Middle frontal gyrus (tissue), 1 donor: ENCODE measurements around the gene MYADML2.
"Not testable (repeated sequence)": the region's sequence is repeated elsewhere in the genome, so short reads cannot be mapped to it uniquely, and the experiment has no call there.

Experiments used
- DNase-seq: peaks from one replicate; pipeline ENCODE4 v3.0.0-alpha.2; 2015; ENCODE audit warnings: low spot score; ENCODE audit errors: extremely low spot score

The MYADML2 gene

DNA sequence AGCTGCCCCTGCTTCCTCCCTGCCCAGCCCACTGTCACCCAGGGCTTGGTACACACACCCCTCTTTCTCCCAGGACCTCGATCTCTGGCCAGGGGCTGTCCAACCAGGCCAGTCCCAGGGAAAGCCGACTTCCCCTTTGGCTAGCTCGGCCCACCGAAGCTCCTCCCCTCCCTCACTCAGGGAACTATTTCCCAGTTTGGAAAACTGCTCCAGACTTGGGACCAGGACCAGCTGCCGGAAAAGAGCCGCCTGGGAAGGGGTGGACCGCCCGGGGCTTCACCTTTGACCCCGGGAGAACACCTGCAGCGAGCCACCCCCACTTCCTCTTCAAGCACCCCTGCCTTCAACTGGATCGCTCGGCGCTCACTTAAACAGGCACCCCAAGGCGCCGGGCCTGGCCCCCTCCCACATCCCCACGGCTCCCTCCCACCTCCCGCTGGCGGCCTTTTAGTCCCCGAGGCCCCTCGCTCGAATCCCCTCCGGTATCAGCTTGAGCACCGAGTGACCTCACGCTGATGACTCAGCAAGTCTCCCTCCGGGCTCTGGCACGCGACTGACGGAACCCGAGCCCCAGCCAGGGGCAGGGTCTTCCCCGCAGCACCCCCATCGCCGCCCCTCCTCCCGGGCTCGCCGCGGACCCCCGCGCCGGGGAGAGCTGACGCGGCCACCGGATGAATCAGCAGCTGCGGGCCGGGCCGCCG is 20.4 kb downstream of the MYADML2 start:
- no peak for DNase-seq

DNA sequence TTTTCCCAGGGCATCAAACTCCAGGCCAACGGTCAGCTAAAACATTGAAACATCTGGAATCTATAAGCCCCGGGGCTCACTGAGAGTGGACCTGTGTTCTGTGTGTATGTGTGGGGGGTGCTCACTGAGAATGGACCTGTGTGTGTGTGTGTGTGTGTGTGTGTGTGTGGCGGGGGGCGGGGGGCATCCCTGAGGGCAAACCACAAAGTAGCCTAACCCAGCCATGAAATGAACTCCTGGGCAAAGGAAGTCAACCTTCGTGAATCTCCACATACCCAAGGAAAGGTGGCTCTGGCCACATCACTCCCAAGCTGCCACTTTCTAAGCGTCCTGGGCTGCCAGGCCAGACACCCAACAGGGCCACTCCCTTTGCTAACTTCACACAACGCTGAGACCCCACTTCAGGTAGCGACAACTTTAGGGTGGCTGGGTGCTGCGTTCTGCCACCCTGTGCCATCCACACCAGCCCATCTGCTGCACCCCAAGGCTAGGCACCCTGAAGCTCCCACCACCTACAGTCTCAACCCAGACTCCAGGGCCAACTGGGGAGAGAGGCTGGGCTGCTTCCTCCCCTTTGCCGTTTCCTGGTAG is 21.1 kb downstream of the MYADML2 start:
- no peak for DNase-seq

DNA sequence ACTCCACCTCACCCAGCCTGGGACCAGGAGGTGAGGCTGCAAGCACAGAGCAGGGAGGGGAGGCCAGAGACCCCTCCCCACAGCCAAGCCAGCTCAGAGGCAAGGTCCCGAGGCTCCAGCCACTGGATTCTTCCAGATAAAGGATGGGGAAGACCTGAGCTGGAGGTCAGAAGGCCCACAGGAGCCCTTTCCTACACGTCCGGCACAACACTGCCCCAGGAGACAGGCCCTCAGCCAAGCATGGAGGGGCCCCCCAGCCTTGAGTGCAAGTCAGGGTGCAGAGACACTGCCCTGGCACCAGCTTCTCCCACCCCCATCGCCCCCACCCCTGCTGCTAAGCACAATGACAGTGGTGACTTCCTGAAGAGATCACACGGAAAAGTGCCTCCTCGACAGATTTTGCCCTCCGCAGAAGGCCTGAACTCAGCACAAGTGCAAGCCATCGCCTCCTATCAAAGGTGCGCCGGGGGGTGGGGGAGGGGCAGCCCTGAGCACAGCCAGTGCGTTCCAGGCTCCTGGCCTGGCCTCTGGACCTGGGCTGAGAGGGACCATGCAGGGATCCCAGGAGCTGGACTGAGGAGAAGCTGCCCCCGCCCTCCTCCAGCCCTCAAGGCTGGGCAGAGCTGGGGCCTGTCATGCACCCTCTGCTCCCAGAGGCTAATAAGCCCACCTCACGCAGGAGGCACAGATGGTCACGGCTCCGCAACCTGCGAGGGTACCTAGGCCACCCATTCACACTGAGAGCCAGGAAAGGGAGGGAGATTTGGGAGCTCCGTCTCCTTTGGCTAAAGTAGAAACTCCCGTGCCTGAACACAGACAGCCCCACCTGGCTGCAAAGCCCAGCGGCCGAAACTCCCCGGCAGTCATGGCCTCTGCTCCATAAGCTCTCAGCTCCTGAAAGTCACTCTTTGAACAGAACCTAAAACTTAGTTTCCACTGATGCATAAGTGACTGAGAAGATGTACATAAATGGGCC is 22.2 kb downstream of the MYADML2 start:
- DNase-seq: no peak

DNA sequence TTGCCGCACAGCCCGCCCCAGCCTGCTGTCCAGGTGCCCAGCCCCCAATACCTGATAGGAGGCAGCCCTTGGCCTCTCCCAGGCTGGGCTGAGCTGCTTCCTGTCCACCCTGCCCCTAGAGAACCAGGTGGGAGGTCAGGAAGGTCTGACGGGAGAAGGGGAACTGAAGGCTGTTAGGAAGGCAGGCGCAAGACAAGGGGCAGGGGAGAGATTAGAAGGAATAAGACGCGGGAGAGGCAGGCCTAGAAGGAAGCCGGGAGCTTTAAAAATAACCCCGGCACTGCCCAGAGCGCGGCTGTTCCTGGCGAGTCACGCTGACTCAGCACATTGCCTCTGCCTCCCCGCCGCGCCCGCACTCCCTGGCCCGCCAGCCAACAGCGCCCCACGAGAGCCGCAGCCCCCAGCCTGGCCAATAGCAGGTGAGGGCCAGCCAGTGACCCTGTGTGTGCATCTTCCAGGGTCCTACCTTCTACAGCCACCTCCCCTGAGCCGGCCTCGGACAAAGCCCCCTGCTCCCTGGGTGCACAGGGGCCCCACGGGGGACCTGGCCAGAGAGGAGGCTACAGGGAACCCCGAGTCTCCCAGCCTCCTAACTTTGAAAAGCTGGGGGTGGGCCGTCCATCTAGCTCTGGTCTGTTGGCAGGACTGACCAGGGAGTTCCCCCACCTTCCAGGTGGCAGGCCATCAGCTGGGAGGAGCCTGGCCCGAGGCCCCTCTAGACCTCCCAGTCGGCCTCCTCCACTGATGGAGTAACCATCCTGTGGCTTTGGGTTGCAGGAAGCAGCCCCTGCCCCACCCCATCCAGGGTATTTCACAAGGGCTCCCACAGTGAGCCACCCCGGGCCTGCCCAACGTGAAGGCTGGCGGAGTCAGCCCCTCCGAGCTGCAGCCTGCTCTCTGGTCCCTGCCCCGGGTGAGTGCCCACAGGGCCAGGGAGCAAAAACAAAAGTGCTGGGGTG is 23.5 kb downstream of the MYADML2 start:
- DNase-seq: no peak

DNA sequence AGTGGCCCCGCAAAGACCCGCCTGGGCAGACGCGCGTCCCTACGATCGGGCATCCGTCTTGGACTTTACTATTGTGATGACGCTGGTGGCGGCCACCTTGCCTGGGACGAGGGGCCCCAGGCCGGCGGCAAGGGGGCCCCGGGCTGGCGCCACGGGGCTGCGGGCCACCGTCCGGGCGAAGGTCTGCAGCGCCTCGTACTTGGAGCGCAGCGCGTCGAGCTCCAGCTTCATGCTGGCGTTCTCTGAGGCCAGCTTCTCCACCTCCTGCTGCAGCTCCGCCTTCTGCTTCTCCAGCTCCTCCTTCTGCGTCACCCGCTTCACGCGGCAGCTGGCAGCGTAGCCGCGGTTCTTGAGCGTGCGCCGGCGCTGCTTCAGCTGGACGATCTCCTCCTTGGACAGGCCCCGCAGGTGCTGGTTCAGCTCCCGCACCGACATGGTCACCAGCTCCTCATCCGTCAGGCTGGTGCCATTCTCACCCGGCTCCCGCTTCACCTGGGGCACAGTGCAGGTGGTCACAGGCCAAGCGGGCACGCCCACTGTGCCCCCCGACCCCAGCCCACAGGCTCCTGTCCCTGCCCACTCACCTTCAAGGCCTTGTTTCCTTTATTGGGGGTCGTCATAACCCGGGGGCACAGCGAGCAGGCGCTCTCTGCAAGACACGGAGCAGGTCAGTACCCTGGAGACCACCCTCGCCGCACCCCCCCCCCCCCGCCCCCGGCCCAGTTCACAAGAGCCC is 24.3 kb downstream of the MYADML2 start:
- DNase-seq: no peak

DNA sequence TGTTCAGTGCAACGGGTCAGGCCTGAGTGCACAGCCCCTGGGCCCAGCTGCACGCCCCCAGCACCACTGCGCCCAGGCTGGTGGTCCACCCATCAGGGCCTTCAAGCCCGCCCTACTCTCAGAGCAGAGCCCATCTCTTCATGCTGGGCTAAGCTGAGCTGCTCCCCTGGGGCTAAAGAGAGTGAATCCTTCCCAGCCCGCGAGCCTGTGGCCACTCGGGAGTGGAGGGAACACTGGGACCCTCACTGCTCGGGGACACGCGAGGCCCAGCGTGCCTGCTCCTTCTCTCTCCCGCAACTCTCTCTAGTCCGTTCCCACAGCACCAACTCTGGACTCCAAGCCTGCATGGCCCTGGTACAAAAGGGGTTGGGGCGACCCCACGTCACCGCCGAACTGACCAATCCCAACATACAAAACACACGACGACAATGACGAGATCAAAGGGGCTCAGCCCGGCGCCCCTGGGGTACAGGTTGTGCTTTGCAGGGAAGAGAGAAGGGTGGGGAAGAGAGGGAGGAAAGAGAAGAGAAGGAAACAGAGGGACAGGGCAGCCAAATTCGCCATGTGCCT is 25.0 kb downstream of the MYADML2 start:
- no peak for DNase-seq

DNA sequence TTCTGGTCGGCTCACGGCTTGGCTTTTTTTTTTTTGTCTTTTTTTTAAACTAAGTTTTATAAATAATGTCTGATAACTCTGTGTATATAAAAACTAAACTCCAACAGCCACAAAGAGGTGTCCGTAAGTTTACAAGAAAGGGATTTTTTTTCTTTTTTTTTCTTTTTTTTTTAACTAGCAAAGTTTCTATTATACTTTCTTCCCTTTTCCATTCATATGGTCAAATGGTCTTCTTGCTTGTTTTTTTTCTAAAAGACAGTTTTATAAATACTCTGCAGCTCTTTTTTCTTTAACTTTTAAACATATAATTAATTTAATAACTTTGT is 25.5 kb downstream of the MYADML2 start:
- DNase-seq: no peak

DNA sequence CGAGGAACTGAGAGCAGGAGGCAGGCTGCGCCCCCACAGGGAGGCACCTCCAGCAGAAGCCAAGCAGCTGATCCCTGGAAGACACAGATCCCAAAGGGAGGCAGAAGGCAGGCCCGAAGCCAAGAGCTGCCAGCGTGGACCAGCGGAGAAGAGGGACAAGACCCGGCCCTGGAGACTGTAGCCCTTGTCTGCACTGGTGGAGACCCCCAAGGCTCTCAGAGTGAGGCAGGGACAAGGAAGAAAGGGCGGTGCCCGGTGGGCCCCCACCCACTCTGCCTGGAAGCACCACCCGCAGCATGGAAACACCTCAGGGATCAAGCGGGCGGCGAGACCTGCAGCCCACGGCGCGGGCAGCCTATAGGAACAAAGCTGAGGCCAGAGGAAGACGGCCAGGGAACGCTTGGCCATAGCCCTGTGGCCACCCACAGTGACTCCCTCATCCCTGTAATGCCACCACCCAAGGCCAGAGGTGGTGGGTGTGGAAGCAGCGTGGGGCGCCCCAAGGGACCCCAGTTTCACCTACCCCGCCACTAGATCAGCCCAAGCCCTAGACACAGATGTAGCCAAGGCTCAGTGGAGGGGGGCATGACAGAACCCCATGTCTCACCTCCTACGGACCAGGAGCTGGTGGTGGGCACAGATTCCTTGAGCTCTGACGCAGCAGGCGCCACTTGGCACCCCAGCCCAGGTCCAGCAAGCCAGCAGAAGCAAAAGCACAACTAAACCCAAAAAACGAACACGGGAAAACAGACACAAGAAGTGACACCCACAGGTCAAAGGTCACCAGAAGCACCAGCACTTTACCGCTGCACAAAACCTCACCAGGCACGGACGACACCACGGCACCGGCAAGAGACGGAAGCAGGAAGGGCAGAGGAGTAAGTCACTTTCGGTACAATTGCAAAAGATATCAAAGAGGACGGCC is 26.2 kb downstream of the MYADML2 start:
- no peak for DNase-seq

DNA sequence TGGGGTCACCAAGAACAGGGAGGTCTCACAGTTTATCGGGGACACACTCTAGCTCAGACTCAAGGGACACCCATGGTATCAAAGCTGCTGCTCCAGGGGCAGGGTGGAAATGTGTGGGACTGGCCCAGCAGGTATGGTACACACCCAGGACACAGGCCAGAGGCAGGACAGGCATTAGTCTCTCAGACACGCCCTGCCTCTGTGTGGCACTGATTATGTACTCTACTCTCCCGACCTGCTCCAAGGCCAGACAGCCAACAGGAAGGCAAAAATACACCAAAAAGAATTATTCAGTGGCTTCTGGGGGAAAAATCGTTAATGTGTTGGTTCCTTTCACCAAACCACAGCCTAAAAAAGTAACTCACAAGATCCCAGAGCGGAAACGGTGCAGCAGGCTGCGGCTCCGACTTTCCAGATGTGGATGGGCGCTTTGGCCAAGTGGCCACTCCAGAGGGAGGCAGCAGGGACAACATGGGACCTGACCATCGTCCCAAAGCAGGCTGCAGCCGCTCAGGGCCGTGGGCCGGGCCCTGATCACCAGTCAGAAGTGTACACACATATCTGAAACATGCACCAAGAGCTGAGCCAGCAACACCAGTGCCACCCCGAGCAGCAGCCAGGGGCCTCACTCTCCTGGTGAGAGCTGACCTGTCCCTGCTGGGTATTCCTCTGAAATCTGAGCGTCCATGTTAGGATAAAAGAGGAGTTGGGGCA is 28.0 kb downstream of the MYADML2 start:
- no peak for DNase-seq

DNA sequence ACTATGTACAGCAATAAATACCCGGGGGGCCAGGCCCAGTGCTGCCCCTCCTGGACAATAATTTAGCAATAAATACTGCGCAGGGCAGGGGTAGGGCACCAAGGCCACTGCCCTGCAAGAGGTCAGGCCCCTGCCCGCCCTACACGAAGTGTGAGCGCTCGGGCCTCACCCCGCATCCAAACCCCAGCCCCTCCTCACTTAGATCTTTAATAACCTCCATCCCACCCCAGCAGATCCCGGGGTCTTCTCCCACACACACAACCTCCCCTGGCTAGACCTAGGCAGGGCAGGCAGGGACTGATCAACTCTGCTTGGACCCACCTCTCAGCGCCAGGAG is 28.7 kb downstream of the MYADML2 start:
- DNase-seq: not testable (repeated sequence)

DNA sequence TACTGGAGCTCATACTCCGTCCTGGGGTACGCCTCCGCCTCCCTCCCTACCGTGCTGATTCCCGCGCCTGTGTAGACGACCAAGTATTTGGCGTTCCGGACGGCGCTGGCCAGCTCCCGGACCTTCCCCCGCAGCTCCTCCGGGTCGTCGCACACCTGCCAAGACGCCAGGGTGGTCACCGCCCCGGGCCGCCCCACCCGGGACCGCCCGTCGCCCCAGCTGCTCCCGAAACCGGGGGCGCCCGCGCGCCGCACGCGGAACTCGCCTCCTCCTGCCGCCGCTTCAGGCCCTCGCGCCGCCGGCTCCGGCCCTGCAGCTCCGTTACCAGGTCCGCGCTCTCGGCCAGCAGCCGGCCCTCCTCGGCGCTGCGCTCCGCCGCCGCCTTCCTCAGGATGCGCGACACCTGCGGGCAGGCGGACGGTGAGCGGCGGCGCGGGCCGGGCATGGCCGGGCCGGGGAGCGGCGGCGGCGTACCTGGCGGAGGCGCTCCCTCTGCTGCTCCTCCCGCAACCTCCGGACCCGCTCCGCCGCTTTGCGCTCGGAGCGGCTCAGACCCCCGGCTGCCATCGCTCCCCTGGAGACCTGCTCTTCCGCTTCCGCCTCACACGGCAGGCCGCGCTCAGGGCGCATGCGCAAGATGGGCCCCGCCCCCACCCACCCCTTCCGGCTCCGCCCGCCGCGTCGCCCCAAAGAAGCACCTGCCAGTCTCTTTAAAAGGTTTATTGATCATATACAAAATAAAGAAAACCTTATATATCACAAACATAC is 29.3 kb downstream of the MYADML2 start, which contains the start of gene SIRT7:
Gene SIRT7, minus strand, starts transcription at position 612 of the 768 bp plus-strand sequence. Its CDS starts 45 bp downstream, at position 567.
- no peak for DNase-seq

DNA sequence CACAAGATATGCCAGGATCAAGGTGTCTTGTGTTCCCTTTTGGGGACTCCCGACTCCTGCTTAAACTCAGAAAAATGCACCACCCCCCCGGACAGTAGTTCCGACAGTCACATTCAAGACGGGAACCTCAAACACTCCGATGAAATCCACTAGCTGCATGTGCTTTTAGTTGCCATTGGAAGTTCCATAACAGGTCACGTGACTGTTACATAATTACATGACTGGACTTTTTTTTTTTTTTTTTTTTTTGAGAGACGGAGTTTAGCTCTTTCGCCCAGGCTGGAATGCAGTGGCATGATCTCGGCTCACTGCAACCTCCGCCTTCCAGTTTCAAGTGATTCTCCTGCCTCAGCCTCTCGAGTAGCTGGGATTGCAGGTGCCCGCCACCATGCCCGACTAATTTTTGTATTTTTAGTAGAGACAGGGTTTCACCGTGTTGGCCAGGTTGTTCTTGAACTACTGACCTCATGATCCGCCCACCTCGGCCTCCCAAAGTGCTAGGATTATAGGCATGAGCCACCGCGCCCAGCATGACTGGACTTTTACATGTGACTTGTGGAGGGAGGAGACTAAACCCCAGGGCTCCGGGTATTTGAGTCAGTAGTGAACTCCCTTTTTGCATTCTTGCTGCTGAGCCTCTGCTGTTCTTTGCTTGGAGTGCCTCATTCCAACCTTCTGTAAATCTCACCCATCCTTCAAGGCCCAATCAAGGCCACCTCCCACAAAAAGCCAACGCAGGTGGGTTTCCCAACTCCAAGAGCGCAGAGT is 30.6 kb downstream of the MYADML2 start:
- no peak for DNase-seq

DNA sequence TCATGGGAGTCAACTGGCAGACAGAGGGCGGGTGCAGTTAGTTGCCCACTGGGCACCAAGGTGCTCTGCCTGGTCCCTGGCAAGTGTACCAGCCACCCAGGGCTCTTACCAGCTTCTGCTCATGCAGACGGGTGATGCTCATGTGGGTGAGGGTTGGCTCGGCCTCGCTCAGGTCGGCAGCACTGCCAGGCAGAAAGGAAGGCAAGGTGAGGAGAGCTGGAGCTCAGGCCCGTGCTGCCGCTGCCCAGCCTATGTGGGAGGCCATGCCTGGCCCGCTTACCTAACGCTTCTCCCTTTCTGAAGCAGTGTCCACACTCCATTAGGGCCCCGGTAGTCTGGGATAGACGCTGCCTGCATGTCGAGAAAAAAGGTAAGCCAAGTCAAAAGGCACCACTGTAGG is 31.7 kb downstream of the MYADML2 start:
- DNase-seq: no peak

DNA sequence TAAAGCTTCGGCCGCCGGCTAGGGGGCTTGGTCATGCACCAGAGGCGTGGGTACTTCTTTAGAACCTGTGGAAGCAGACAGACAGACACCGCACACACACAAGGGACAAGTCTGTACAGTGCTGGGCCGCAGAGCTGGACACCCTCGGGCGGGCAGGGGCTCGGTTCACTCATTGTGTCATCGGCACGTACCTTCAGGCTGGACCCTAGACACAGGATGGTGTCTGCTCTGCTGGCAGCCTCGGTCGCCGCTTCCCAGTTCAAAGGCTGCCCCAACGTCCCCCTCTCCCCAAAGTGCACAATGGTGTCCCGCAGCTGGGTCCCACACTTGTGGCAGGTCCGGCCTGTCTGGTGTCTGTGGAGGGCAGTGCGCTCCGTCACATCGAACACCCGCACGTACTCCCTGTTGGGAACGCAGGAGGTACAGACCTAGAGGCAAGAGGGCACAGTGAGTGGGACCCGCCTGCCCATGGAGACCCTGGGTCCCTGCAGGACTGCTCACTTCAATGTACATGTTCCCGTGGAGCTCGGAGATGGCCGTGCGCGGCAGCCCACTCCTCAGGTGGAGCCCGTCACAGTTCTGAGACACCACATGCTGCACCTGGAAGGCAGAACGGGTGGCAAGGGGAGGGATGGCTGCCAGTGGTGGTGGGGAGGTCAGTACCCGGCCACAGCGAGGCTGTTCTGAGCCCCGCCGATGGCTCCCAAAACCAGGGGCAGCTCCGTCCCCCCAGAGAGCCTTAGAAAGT is 32.8 kb downstream of the MYADML2 start:
- no peak for DNase-seq

DNA sequence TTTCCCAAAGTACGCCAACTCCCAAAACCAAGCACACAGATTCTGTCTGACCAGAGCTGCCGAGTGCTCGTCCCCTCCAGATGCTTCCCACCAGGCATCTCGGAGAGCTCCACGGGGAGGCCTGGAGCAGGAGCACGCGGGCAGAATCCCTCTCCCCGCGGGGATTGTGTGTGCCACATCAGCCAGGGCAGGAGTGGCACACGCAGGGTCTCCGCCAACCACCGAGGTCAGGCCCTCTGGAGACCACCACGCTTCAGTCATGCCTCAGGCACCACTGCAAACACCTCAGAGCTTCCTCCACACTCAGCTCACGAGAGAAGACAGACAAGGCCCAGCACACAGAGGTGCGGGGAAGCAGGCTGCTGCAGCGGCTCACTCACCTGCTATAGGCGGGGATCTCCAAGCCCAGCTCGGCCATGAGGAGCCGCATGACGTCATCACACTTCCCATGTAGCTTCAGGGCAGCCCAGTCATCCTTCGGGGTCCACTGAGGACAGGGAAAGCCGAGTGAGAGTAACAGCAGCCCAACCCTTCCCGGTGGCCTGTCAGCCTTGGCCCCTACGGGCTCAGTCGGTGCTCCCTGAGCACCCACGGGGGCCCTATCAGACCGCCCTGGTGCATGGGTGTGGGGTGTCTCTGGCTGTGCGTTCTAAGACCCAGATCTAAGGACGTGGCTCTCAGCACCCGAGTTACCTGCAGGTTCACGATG is 33.5 kb downstream of the MYADML2 start:
- no peak for DNase-seq
